ENCODE measurements around the gene VAMP2.

DNA sequence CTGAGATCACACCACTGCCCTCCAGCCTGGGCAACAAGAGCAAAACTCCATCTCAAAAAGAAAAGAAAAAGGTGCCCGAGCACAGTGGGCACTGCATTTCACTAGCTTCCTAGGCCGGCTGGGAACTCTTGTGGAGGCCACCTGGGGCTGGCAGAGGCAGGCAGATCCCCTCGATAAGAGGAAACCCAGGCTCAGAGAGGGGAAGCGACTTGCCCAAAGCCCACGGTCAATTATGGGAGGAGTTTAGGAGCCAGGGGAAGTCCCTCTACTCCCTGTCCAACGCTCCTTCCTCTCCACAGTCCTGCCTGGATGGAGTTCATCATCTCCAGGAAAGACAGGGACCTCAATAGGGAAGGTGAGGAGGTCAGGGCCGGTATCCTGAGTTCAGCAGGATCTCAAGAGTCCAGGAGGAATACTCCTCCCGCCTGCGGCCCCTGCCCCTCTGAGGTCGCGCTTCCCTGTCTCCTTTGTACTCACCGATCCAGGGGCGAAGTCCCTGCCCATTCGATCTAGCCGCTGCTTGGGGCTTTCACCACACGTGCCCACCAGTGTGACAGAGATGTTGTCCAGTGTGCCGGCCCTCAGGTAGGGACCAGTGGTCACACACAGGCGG lies 45.3 kb downstream of the VAMP2 start:
- TF ChIP-seq EZH2 (IDR thresholded peaks at IDR 0.05; ENCODE audit: low read length, unreplicated experiment): no peak
- TF ChIP-seq, protein P1, sequence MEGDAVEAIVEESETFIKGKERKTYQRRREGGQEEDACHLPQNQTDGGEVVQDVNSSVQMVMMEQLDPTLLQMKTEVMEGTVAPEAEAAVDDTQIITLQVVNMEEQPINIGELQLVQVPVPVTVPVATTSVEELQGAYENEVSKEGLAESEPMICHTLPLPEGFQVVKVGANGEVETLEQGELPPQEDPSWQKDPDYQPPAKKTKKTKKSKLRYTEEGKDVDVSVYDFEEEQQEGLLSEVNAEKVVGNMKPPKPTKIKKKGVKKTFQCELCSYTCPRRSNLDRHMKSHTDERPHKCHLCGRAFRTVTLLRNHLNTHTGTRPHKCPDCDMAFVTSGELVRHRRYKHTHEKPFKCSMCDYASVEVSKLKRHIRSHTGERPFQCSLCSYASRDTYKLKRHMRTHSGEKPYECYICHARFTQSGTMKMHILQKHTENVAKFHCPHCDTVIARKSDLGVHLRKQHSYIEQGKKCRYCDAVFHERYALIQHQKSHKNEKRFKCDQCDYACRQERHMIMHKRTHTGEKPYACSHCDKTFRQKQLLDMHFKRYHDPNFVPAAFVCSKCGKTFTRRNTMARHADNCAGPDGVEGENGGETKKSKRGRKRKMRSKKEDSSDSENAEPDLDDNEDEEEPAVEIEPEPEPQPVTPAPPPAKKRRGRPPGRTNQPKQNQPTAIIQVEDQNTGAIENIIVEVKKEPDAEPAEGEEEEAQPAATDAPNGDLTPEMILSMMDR (conservative IDR thresholded peaks at IDR 0.05; ENCODE audit: low read depth, low read length): no peak

Data from PC-3 (cell line).